ENCODE measurements around the gene PON2. TPM values are rescaled to one million over a fixed set of nuclear protein-coding genes. Genes with fewer than 3 reads are reported as not detected.
A peak's percentile ranks its signal among the peaks of the same experiment; 100 is the strongest.

PON2 gene
- total and polyA plus RNA-seq, 2 of the 13 experiments (the other 11 are each of a cell fraction or from before 2014, with no cell fraction given) = 202 to 217 TPM

- TF ChIP-seq, protein P1, sequence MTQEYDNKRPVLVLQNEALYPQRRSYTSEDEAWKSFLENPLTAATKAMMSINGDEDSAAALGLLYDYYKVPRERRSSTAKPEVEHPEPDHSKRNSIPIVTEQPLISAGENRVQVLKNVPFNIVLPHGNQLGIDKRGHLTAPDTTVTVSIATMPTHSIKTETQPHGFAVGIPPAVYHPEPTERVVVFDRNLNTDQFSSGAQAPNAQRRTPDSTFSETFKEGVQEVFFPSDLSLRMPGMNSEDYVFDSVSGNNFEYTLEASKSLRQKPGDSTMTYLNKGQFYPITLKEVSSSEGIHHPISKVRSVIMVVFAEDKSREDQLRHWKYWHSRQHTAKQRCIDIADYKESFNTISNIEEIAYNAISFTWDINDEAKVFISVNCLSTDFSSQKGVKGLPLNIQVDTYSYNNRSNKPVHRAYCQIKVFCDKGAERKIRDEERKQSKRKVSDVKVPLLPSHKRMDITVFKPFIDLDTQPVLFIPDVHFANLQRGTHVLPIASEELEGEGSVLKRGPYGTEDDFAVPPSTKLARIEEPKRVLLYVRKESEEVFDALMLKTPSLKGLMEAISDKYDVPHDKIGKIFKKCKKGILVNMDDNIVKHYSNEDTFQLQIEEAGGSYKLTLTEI (CRISPR knock-in tag; conservative IDR thresholded peaks at IDR 0.05) = no peak
- TF ChIP-seq ARID2 (CRISPR knock-in tag; IDR thresholded peaks at IDR 0.05; ENCODE audit: borderline replicate concordance) = no peak
- no peak for TF ChIP-seq ZNF10 (CRISPR knock-in tag; IDR thresholded peaks at IDR 0.05; ENCODE audit: borderline replicate concordance, low read depth)
- TF ChIP-seq ZNF234 (CRISPR knock-in tag; conservative IDR thresholded peaks at IDR 0.05) = no peak
- 0 out of 2 replicates have a peak, but pooled peaks have one; percentile 28 for TF ChIP-seq JUNB (CRISPR knock-in tag; IDR thresholded peaks at IDR 0.05; ENCODE audit: borderline replicate concordance)
- TF ChIP-seq, protein P2, sequence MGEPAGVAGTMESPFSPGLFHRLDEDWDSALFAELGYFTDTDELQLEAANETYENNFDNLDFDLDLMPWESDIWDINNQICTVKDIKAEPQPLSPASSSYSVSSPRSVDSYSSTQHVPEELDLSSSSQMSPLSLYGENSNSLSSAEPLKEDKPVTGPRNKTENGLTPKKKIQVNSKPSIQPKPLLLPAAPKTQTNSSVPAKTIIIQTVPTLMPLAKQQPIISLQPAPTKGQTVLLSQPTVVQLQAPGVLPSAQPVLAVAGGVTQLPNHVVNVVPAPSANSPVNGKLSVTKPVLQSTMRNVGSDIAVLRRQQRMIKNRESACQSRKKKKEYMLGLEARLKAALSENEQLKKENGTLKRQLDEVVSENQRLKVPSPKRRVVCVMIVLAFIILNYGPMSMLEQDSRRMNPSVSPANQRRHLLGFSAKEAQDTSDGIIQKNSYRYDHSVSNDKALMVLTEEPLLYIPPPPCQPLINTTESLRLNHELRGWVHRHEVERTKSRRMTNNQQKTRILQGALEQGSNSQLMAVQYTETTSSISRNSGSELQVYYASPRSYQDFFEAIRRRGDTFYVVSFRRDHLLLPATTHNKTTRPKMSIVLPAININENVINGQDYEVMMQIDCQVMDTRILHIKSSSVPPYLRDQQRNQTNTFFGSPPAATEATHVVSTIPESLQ (CRISPR knock-in tag; conservative IDR thresholded peaks at IDR 0.05) = no peak
- 0 out of 2 replicates have a peak, but pooled peaks have one; percentile 50 for TF ChIP-seq MEIS2 (CRISPR knock-in tag; IDR thresholded peaks at IDR 0.05)
- TF ChIP-seq MEIS1 (CRISPR knock-in tag; IDR thresholded peaks at IDR 0.05; ENCODE audit: borderline replicate concordance) = no peak
- TF ChIP-seq JUN (CRISPR knock-in tag; IDR thresholded peaks at IDR 0.05) = no peak
- TF ChIP-seq, protein P3, sequence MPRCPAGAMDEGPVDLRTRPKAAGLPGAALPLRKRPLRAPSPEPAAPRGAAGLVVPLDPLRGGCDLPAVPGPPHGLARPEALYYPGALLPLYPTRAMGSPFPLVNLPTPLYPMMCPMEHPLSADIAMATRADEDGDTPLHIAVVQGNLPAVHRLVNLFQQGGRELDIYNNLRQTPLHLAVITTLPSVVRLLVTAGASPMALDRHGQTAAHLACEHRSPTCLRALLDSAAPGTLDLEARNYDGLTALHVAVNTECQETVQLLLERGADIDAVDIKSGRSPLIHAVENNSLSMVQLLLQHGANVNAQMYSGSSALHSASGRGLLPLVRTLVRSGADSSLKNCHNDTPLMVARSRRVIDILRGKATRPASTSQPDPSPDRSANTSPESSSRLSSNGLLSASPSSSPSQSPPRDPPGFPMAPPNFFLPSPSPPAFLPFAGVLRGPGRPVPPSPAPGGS (CRISPR knock-in tag; IDR thresholded peaks at IDR 0.05) = no peak
- TF ChIP-seq, protein P4, sequence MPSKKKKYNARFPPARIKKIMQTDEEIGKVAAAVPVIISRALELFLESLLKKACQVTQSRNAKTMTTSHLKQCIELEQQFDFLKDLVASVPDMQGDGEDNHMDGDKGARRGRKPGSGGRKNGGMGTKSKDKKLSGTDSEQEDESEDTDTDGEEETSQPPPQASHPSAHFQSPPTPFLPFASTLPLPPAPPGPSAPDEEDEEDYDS (CRISPR knock-in tag; IDR thresholded peaks at IDR 0.05) = peak; percentile 34
- no peak for TF ChIP-seq SRY (CRISPR knock-in tag; IDR thresholded peaks at IDR 0.05)
- TF ChIP-seq POGK (CRISPR knock-in tag; conservative IDR thresholded peaks at IDR 0.05) = no peak; the same call in 1 of the 2 replicates
- TF ChIP-seq NBN (conservative IDR thresholded peaks at IDR 0.05) = no peak
- peak; percentile 93 for TF ChIP-seq TCF7 (IDR thresholded peaks at IDR 0.05; ENCODE audit: low read depth)
- TF ChIP-seq ZBTB46 (CRISPR knock-in tag; IDR thresholded peaks at IDR 0.05; ENCODE audit: borderline replicate concordance) = no peak
- TF ChIP-seq ATF7-NPFF (CRISPR knock-in tag; IDR thresholded peaks at IDR 0.05; ENCODE audit: low read depth) = no peak
- TF ChIP-seq RFX3 (CRISPR knock-in tag; IDR thresholded peaks at IDR 0.05) = no peak
- TF ChIP-seq TMF1 (CRISPR knock-in tag; IDR thresholded peaks at IDR 0.05; ENCODE audit: low read depth) = no peak
- TF ChIP-seq REPIN1 (CRISPR knock-in tag; IDR thresholded peaks at IDR 0.05; ENCODE audit: borderline replicate concordance, low read depth) = no peak
- TF ChIP-seq SALL2 (CRISPR knock-in tag; IDR thresholded peaks at IDR 0.05) = no peak
Measured at GRCh38 chr7:95440394-95441038, 5.7 kb upstream of the PON2 start (continued).

All from HepG2 (cell line).